ENCODE measurements around the gene PM20D2. TPM values are rescaled to one million over a fixed set of nuclear protein-coding genes. Genes with fewer than 3 reads are reported as not detected.

The PM20D2 gene
- total and polyA plus RNA-seq, 2 of the 8 experiments (the other 6 are each of a cell fraction or from before 2014, with no cell fraction given), result 2.7 to 7.6 TPM

GRCh38 chr6:89120371-89120770, 25.5 kb upstream of the PM20D2 start:
- Histone ChIP-seq H2AFZ (ENCODE audit: low read length) (no peak overlapping the region), H3K36me3 (ENCODE audit: control insufficient read depth in 2 of 4, insufficient read depth in 4 of 4, low read length in 3 of 4) (no peaks in the 10 kb centered on the region), H4K20me1 (replicated peaks in 1 of 2; ENCODE audit: control insufficient read depth in 1 of 2, insufficient read depth in 2 of 2, low read length in 2 of 2) (no peaks in the 10 kb centered on the region), H3K18ac (ENCODE audit: extremely low read depth, low read length) (no peak overlapping the region), H3K23ac (ENCODE audit: insufficient read length) (no peak overlapping the region), H2BK15ac (ENCODE audit: low read length) (no peak overlapping the region), H3K4me2 (ENCODE audit: insufficient read depth in 1 of 2, low read depth in 2 of 2, low read length in 2 of 2) (no peak overlapping the region), H4K5ac (ENCODE audit: insufficient read length, low read depth, low read length) (no peak overlapping the region), H3K27ac (ENCODE audit: low read depth, low read length) (no peak overlapping the region), H2AK5ac (ENCODE audit: low read depth, low read length) (no peak overlapping the region), H3K9ac (replicated peaks in 1 of 4; ENCODE audit: extremely low read depth in 1 of 4, low read depth in 3 of 4, low read length in 3 of 4) (no peak overlapping the region), H2BK120ac (replicated peaks; ENCODE audit: low read depth, low read length) (no peak overlapping the region), H3K9me3 (ENCODE audit: insufficient read depth in 2 of 2, low read depth in 1 of 2, low read length in 1 of 2) (no peaks in the 10 kb centered on the region), H2BK20ac (ENCODE audit: low read length) (no peak overlapping the region), H3K79me2 (ENCODE audit: control insufficient read depth in 1 of 2, insufficient read depth in 2 of 2, low read length in 2 of 2) (no peaks in the 10 kb centered on the region; a peak in 1 of 4 replicates), H3K4me1 (replicated peaks in 1 of 4; ENCODE audit: control insufficient read depth in 3 of 4, insufficient read depth in 4 of 4, low read length in 3 of 4) (no peaks in the 10 kb centered on the region), H4K8ac (ENCODE audit: extremely low read depth, insufficient read depth, low read length) (no peak overlapping the region), H2BK5ac (ENCODE audit: low read depth, low read length) (no peak overlapping the region), H3K14ac (ENCODE audit: insufficient read length) (no peak overlapping the region), H4K91ac (replicated peaks; ENCODE audit: insufficient read length, low read length) (no peak overlapping the region), H3K23me2 (ENCODE audit: low read depth, low read length) (peaks cover 4% of the 10 kb centered on the region; the same call in 1 of the 2 replicates), H3K79me1 (ENCODE audit: low read depth, low read length) (no peaks in the 10 kb centered on the region; the same call in 1 of the 2 replicates), H3K27me3 (replicated peaks in 1 of 4; ENCODE audit: control insufficient read depth in 3 of 4, extremely low read depth in 1 of 4, insufficient read depth in 3 of 4, low read length in 3 of 4) (peaks cover 7 to 28% (median 15%) of the 10 kb centered on the region in 4 experiments), H2BK12ac (ENCODE audit: low read depth, low read length) (no peak overlapping the region), H3K4me3 (ENCODE audit: extremely low read depth in 1 of 4, insufficient read depth in 2 of 4, low read depth in 3 of 4, low read length in 4 of 4) (no peak overlapping the region), H3K4ac (replicated peaks; ENCODE audit: insufficient read length, low read depth, low read length) (no peak overlapping the region), H3K56ac (replicated peaks; ENCODE audit: insufficient read length, low read depth, low read length) (no peak overlapping the region)
- no peak for FAIRE-seq
- no peak for DNase-seq (ENCODE audit: low read depth in 1 of 2, low spot score in 2 of 2)
- ChIA-PET CTCF (ENCODE audit: partially characterized antibody) (interaction anchor here (0.8 to 6.0 kb wide), 4 partner anchors 29 to 1042 kb away, joined by 3 to 41 read pairs (median 3); no protein-coding TSS in a partner anchor), POLR2A (ENCODE audit: partially characterized antibody) (interaction anchor here (0.7 kb wide), 1 partner anchor 30 kb away, joined by 3 read pairs; no protein-coding TSS in a partner anchor)
- 89% methylated on average over 4 of the region's 4 CpGs; no CpG with 5 or more reads in 1 of the 2 experiments for WGBS, 2 experiments (ENCODE audit: extremely low coverage in 1 of 2, insufficient coverage in 1 of 2, insufficient read length in 1 of 2, insufficient replicate concordance in 2 of 2, low coverage in 1 of 2, low lambda C conversion rate in 2 of 2, missing lambda C conversion rate in 1 of 2)
- no peak for TF ChIP-seq SUZ12 (IDR thresholded peaks at IDR 0.05; ENCODE audit: low read length)
- no peak for TF ChIP-seq GABPA (IDR thresholded peaks at IDR 0.05; ENCODE audit: borderline replicate concordance, insufficient read depth, low read length)
- no peak for TF ChIP-seq KDM4A (IDR thresholded peaks at IDR 0.05; ENCODE audit: low read depth, low read length, severe bottlenecking)
- TF ChIP-seq ASH2L (IDR thresholded peaks at IDR 0.05; ENCODE audit: low read length), result no peak
- TF ChIP-seq ZNF274 (IDR thresholded peaks at IDR 0.05; ENCODE audit: borderline replicate concordance, extremely low read depth, low read length), result no peak
- TF ChIP-seq PHF8 (conservative IDR thresholded peaks at IDR 0.05; ENCODE audit: low read depth, low read length), result no peak
- no peak for TF ChIP-seq SAP30 (IDR thresholded peaks at IDR 0.05; ENCODE audit: insufficient read depth, insufficient replicate concordance, low read length)
- no peak for TF ChIP-seq KDM5A (IDR thresholded peaks at IDR 0.05; ENCODE audit: low read length)
- TF ChIP-seq CREB1 (IDR thresholded peaks at IDR 0.05), result no peak
- TF ChIP-seq TAF1 (IDR thresholded peaks at IDR 0.05; ENCODE audit: low read depth, low read length), result no peak
- no peak for TF ChIP-seq GTF2F1 (IDR thresholded peaks at IDR 0.05; ENCODE audit: borderline replicate concordance, low read depth, low read length)
- TF ChIP-seq CHD1 (IDR thresholded peaks at IDR 0.05; ENCODE audit: low read depth, low read length), result no peak
- TF ChIP-seq EZH2 (IDR thresholded peaks at IDR 0.05; ENCODE audit: low read depth, low read length, severe bottlenecking), result no peak
- TF ChIP-seq SP2 (IDR thresholded peaks at IDR 0.05; ENCODE audit: low read length), result no peak

All from H1 (cell line).